G401.6 (cell line): ENCODE results near the gene BRF1.
"Not testable (repeated sequence)": the region's sequence is repeated elsewhere in the genome, so short reads cannot be mapped to it uniquely, and the experiment has no call there.

Experiments used
- FAIRE-seq: peaks from 2 replicates; lab custom pipeline; 2012; peaks lifted over from hg19 to GRCh38; lab: Jason Lieb, UNC

Gene BRF1

DNA sequence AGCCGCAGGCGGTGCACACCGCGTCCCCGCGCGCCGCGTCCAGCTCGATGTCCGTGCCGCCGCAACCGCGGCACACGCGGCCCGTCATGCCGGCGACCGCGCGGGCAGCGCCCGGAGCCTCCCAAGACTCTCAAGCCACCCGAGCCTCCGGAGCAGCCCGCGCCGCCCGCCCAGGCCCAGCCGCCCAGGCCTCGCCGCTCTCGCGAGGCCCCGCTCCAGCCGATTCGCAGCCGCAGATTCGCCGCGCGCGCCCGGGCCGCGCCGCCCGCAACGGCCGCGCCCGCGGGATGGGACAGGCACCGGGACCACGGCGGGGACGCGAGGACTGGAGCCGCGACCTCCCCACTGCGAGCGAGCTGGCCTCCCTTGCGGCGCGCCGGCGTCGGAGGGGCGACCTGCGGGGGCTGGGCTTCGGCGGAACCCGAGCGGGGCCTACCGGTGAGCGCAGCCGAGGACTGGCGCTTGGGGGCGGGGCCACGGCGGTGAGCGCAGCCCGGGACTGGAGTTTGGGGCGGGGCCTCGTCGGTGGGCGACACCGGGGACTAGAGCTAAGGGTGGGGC is at the start of gene BRF1:
Gene BRF1 (minus strand): TSS at position 460 of the 561 bp plus-strand sequence. CDS start 372 bp downstream, at position 88.
- no peak for FAIRE-seq

DNA sequence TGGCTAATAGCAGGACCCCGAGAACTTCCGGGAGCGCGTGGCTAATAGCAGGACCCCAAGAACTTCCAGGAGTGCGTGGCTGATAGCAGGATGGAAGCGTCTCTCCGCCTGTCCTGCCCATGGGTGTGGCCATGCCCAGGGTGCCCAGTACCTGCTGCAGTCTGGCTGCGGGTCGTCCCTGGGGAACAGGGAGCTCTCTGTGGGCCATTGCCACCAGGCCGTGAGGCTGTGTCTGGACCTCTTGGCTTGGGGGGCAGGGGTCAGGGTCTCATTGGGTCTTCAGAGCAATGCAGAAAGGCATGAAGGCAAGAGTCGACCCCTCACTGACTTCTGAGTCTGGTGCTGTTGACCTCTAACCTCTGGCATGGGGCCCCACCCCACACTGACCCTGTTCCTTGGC is 49.2 kb upstream of the BRF1 start:
- FAIRE-seq = no peak

GRCh38 chr14:105348945-105349699 is 48.3 kb upstream of the BRF1 start:
- FAIRE-seq = no peak

- no peak for FAIRE-seq
Measured at GRCh38 chr14:105348169-105348944, 47.6 kb upstream of the BRF1 start.

DNA sequence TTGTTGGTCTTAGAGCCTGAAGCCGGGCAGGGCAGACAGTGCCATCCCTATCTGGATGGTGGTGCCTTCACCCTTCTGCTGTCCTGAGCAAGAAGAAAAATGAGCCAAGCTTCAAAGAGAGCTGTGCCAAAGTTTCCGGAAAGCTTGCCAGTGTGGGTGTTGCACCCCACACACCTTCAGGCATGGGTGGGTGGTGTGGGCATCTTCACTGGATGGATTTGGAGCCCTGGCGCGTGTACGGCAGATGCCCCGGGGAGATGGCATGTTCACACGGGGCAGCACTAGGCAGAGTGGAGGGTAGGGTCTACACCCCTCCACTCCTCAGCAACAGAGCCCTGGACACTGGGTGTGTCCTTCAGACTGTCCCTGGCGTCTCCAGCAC is 46.8 kb upstream of the BRF1 start:
- FAIRE-seq = no peak

- FAIRE-seq = no peak
Measured at GRCh38 chr14:105346876-105347586, 46.2 kb upstream of the BRF1 start.

DNA sequence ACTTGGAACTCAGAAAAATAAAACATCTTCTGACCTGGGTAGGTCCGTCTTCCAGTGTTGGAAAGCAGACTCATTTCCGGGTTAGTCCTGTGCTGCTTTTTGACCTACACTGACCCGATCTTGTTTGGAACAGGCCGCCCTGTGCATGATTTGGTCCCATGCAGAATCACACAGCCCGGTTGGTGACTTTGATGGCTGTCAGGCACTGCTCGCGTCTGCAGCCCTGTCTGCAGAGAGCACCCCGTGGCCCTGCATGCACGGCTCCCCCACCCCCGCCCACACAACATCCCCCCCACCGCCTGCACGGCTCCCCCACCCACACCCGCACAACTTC is 45.4 kb upstream of the BRF1 start:
- FAIRE-seq = no peak

- FAIRE-seq = no peak
Measured at GRCh38 chr14:105343194-105343593, 42.4 kb upstream of the BRF1 start.

DNA sequence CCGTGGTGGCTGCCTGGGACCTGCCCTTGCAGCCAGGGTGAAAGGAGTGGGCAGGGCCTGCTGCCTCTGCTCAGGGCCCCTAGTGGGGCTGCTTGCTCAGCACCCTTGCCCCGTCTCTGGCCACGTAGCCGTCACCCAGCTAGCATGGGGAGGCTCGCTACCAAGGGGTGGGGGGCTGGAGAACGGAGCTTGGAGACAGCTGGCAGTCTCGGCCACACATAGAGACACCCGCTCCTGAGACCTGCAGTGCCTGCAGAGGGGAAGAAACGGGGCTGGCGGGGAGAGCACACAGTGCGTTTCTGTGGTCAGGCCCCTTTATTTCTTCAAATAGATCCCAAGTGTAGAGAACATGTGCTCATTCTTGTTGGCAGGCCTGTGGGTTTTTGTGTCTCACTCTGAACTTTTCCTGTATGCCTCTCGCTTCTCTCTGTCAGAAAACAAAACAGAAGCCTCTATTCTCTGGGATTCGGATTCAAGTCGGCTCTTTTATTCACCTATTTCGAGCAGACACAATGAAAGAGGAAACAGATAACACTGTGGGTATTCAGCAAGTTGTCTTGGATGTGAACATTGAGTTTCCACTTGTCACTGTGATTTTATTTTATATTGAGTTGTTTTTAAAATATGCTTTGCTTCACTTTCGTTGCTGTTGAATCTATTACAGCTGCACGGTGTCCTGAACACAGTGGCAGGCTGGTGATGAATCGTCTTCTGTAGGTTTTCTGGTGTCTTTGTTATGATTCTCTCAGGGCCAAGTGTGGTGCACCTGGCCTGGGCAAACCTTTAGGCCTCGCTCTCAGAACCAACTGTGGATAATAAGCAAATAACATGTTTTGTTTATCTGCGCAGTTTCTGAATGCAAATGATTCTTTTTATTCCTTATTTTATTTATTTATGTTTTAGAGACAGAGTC is 40.3 kb upstream of the BRF1 start:
- FAIRE-seq = no peak

- no peak for FAIRE-seq
Measured at GRCh38 chr14:105337966-105338741, 37.4 kb upstream of the BRF1 start.

DNA sequence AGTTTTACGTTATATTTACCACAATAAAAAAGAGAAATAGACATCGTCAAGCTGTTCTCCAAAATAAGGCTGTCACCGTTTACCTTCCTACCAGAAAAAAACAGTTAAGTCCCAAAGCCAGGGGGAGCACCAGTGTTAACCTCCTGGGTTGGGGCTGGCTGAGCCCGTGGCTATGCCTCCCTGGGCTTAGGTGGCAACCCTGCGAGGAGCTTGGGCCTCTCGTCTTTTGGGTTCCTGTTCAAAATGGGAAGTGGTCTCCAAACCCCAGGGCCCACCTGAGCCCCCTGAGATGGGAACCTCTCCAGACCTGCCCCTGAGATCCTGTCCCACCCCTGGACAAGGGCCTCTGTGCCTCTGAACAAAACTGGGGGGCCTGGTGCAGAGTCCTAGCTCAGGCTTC is 36.6 kb upstream of the BRF1 start:
- no peak for FAIRE-seq

GRCh38 chr14:105336477-105337287 is 35.9 kb upstream of the BRF1 start:
- FAIRE-seq = no peak

DNA sequence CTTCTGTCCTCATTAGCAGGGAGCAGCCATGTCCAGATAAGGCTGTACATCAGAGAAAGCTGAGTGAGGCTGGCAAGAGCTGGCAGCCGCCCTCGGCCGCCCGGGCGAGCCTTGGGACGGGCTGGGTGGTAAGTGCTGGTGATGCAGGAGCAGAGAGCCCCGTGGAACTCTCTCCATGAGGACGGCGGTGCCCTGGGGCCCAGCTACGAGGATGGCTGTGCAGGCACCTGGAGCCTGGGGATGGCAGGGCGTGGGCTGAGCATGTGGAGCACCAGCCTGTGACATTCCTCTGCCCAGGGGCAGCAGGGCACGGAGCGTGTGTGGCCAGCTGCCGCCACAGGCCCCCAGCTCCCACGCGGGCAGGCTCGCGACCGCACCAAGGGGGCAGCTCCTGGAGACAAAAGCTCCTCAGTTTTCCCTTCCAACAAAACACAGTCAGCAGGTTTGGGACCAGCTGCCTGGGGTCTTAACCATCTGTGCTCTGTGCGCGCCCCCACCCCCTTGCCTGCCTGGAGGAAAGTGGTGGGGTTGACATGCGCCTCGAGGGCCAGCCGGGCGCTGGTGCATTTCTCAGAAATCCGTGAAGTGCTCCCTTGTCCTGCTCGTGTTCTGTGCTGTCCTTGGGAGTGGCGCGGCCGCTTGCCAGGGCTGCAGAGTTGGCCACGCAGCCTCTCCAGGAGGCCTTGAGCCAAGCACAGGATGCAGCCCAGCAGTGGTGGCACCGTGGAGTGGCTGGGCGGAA is 35.1 kb upstream of the BRF1 start:
- no peak for FAIRE-seq

- FAIRE-seq = not testable (repeated sequence)
Measured at GRCh38 chr14:105335231-105335542, 34.4 kb upstream of the BRF1 start.

DNA sequence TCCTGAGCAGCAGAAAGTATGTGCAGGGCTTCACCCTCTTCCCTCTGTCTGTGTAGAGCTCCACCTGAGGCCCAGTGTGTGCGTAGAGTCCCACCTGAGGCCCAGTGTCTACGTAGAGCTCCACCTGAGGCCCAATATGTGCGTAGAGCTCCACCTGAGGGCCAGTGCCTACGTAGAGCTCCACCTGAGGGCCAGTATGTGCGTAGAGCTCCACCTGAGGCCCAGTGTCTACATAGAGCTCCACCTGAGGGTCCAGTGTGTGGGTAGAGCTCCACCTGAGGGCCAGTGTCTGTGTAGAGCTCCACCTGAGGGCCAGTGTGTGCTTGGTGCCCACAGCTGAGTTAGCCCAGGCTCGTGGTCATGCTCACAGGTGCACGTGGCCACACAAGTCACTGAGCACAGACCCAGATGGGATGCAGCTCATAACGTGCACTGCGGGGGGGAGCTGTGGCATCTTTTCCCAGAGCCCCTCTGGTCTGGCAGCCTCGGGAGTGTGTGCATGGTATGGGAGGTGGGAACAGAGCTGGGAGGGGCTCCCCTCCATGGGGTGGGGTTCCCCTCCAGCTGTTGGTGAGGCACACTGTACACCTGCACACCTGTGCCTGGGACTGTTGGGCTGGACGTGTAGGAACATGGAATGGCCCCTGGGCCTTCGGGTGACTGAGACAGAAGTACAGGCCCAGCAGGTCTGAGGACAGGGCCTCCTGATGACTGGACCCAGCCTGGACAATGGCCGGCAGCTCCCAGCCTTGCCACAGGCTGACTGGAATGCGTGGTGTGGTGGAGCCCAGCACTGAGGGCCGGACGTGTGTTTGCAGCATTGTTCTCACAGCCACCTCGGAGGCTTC is 33.8 kb upstream of the BRF1 start:
- no peak for FAIRE-seq

DNA sequence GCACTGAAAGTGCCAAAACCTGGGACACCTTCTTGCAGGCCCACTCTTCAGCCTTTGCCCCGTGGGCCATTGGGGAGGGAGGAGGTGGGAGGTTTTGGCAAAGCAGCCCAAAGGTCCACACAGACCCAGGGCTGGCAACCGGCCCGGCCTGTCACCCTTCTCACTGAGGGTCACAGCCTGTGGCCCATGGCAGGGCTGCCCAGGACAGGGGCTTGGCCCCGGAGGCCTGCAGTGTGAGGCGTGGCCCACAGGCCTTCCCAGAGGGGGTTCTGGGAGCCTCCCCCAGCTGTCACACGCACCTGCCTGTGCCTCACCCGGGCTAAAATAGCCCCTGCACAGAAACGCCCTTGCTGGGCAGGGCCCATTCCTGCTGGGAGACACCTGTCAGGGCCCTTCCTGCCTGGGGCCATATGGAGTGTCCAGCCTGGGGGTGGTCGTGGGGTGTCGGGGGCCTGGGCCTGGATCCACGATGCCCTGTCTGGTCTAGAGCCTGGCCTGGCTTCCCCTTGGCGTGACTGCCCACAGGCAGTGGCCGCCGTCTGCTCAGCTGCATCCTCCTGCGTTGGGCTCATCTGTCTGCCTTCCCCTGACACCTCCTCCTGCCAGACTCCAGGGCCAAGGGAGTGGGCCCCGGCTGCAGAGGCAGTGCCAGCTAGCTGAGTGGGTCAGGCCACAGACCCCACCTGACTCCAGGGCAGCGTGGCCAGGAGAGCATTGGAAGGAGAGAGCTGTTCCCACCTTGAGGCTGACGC is 33.0 kb upstream of the BRF1 start:
- no peak for FAIRE-seq

DNA sequence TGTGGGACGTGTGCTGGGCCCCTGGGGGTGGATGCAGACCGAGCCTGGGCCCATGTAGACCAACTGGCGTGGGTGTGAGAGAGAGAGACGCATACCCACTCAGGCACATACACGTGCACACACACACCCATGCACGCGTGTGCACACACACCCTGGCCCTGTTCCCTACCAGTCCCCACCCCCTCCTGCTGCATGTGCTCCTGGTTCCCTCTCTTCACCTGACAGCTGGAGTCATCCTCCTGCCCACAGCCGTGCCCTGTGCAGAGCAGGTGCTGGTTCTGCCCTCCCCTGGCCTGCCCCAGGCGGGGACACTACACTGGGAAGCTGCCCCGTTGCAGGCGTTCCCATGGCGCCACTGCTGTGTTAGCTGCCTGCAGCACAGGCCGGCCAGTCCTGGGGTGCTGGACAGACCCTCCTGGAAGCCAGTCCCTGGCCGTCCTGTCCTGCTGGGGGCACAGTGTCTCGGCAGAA is 32.3 kb upstream of the BRF1 start:
- FAIRE-seq = no peak
